NCI-H187 treated with DMSO at 0.1 percent for 48 hours (cell line): ENCODE results near the gene DDX41.

Experiments
- DNase-seq: peaks from one replicate; lab custom pipeline; 2025; lab: John Stamatoyannopoulos, UW

DDX41 gene

GRCh38 chr5:177468329-177468684 is 48.5 kb downstream of the DDX41 start:
- no peak for DNase-seq

- DNase-seq, result no peak
Measured at GRCh38 chr5:177467436-177467835, 49.3 kb downstream of the DDX41 start.

GRCh38 chr5:177466861-177467260 is 49.9 kb downstream of the DDX41 start:
- no peak for DNase-seq

DNA sequence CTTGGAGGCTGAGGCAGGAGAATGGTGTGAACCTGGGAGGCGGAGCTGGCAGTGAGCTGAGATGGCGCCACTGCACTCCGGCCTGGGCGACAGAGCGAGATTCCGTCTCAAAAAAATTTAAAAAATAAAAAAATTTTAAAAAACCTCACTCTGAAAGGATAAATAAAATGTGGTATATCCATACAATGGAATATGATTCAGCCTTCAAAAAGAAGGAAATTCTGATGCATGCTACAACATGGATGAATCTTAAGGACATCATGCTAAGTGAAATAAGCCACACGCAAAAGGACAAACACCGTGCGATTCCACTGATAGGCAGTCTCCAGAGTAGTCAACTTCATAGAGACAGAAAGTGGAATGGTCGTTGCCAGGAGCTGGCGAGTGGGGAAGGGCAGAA is 51.7 kb downstream of the DDX41 start:
- DNase-seq, result no peak

GRCh38 chr5:177462021-177462670 is 54.6 kb downstream of the DDX41 start:
- no peak for DNase-seq
